ENCODE measurements around the gene CTF1.

DNA sequence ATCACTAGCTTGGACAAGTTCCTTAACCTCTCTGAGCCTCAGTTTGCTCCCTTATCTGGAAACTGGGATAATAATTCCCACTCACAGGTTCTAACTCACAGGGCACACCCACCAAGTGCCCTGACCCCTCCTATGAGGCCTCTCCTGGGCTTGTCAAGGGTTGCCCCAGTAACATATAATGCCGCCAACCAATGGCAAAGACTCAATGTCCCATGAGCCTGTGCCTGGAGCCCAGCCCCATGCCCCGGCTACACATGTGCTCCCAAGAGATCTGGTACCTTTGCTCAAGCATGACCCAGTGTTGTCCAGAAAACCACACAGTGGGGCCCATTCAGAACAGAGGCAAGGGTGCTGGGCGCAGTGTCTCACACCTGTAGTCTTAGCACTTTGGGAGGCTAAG lies 18.4 kb downstream of the CTF1 start:
- no peak for TF ChIP-seq POLR2A (IDR thresholded peaks at IDR 0.05)
- TF ChIP-seq, protein P1, sequence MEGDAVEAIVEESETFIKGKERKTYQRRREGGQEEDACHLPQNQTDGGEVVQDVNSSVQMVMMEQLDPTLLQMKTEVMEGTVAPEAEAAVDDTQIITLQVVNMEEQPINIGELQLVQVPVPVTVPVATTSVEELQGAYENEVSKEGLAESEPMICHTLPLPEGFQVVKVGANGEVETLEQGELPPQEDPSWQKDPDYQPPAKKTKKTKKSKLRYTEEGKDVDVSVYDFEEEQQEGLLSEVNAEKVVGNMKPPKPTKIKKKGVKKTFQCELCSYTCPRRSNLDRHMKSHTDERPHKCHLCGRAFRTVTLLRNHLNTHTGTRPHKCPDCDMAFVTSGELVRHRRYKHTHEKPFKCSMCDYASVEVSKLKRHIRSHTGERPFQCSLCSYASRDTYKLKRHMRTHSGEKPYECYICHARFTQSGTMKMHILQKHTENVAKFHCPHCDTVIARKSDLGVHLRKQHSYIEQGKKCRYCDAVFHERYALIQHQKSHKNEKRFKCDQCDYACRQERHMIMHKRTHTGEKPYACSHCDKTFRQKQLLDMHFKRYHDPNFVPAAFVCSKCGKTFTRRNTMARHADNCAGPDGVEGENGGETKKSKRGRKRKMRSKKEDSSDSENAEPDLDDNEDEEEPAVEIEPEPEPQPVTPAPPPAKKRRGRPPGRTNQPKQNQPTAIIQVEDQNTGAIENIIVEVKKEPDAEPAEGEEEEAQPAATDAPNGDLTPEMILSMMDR (IDR thresholded peaks at IDR 0.05 in 4 of 5, conservative IDR thresholded peaks at IDR 0.05 in 1 of 5), result no peak

All from gastrocnemius medialis (tissue), 4 donors.